Ascending aorta (tissue), 2 donors: ENCODE results near the gene HGF. TPM values are rescaled to one million over a fixed set of nuclear protein-coding genes. Genes with fewer than 3 reads are reported as not detected.

Experiments
- DNase-seq, 2 donors: peaks; one replicate each; pipeline ENCODE4 v3.0.0-alpha.2; 2019; ENCODE audit warnings: low spot score in 2 of 2
- H3K27ac ChIP-seq, 2 donors: fragments of 200-600 bp; sonication (generic); one replicate each; pipeline ENCODE4 v1.5.1; 2016 to 2017; ENCODE audit warnings: mild to moderate bottlenecking in 1 of 2
- H3K27me3 ChIP-seq: fragments of 200-600 bp; sonication (generic); one replicate; pipeline ENCODE4 v1.5.1; 2017
- H3K36me3 ChIP-seq, 2 donors: fragments of 200-600 bp; sonication (generic); one replicate each; pipeline ENCODE4 v1.5.1; 2016
- H3K4me1 ChIP-seq, 2 donors: fragments of 200-600 bp; sonication (generic); one replicate each; pipeline ENCODE4 v1.5.1; 2016 to 2017; ENCODE audit warnings: mild to moderate bottlenecking in 1 of 2
- H3K4me3 ChIP-seq, 2 donors: fragments of 200-600 bp; sonication (generic); one replicate each; pipeline ENCODE4 v1.5.1; 2016 to 2017; ENCODE audit warnings: mild to moderate bottlenecking in 1 of 2
- H3K9me3 ChIP-seq, 2 donors: fragments of 200-600 bp; sonication (generic); one replicate each; pipeline ENCODE4 v1.5.1; 2016
- intact Hi-C: fragments of 100-400 bp; cut with DNase I; formaldehyde crosslinking; loops from one replicate; pipeline ENCODE4 v1.15.1; 2023
- total RNA-seq: library from RNA; depleted of rRNA; stranded (reverse); fragments of >200 nt; gene quantifications from one replicate; pipeline ENCODE4 v1.1.0, GENCODE V29; 2016
- TF ChIP-seq, protein P1 (sequence below), 3 experiments: fragments of 200-600 bp in 2 of 3; fragments of 450-650 bp in 1 of 3; sonication (generic) in 2 of 3; IDR thresholded peaks; one replicate each; pipeline ENCODE4 v1.5.1; 2016 to 2019; ENCODE audit warnings: antibody characterized with exemption in 3 of 3, mild to moderate bottlenecking in 1 of 3, moderate library complexity in 1 of 3

The HGF gene
- total RNA-seq, 1 donor from 2014 or later, result 11.7 TPM

DNA sequence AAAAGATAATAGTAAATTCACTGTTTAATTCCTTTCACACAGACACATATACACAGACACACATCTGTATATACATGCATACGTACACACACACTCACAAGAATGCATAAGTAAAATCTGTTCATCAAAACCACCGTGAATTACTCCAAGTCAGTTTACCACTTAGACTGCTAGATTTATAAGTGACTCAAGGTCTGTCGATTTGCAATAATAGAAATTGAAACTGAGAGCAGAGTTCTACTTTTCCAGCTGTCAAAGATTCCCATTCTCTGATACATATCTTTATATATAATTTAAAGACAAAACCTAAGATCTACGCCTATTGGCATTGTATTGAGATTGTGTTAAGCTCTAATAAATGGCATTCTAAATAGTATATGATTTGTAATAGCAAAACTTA is 9.9 kb upstream of the HGF start:
- Histone ChIP-seq H3K4me1 (no peaks in the 10 kb centered on the region), H3K9me3 (no peaks in the 10 kb centered on the region), H3K27ac (no peak overlapping the region), H3K27me3 (no peaks in the 10 kb centered on the region), H3K36me3 (no peaks in the 10 kb centered on the region), H3K4me3 (no peak overlapping the region)
- DNase-seq, result no peak
- TF ChIP-seq, protein P1, sequence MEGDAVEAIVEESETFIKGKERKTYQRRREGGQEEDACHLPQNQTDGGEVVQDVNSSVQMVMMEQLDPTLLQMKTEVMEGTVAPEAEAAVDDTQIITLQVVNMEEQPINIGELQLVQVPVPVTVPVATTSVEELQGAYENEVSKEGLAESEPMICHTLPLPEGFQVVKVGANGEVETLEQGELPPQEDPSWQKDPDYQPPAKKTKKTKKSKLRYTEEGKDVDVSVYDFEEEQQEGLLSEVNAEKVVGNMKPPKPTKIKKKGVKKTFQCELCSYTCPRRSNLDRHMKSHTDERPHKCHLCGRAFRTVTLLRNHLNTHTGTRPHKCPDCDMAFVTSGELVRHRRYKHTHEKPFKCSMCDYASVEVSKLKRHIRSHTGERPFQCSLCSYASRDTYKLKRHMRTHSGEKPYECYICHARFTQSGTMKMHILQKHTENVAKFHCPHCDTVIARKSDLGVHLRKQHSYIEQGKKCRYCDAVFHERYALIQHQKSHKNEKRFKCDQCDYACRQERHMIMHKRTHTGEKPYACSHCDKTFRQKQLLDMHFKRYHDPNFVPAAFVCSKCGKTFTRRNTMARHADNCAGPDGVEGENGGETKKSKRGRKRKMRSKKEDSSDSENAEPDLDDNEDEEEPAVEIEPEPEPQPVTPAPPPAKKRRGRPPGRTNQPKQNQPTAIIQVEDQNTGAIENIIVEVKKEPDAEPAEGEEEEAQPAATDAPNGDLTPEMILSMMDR (IDR thresholded peaks at IDR 0.05), result no peak
- intact Hi-C loops, result no loop called here

DNA sequence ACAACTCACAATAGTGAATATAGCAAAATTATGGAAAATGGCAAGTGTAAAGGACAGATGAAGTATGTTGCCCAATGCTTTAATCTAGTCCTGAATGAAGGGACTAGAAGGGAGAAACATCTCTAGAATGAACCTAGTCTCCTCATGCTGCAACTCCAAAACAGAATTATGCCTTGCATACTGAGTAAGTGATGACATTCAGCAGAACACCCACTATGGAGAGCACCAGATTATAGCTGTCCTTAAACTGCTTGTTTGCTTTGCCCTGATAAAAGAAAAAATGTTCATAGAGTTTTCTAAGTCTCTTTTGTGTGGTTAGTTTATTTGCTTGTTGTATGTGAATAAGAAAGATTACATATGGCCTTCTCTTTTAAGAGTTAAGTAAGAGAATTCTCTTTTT is 7.8 kb upstream of the HGF start:
- intact Hi-C loops, result no loop called here
- H3K36me3 ChIP-seq, result no peaks in the 10 kb centered on the region
- H3K9me3 ChIP-seq, result no peaks in the 10 kb centered on the region
- TF ChIP-seq, protein P1 (IDR thresholded peaks at IDR 0.05), result no peak
- H3K27ac ChIP-seq, result no peak overlapping the region
- no peaks in the 10 kb centered on the region for H3K4me1 ChIP-seq
- H3K27me3 ChIP-seq, result no peaks in the 10 kb centered on the region
- no peak for DNase-seq
- H3K4me3 ChIP-seq, result no peak overlapping the region

DNA sequence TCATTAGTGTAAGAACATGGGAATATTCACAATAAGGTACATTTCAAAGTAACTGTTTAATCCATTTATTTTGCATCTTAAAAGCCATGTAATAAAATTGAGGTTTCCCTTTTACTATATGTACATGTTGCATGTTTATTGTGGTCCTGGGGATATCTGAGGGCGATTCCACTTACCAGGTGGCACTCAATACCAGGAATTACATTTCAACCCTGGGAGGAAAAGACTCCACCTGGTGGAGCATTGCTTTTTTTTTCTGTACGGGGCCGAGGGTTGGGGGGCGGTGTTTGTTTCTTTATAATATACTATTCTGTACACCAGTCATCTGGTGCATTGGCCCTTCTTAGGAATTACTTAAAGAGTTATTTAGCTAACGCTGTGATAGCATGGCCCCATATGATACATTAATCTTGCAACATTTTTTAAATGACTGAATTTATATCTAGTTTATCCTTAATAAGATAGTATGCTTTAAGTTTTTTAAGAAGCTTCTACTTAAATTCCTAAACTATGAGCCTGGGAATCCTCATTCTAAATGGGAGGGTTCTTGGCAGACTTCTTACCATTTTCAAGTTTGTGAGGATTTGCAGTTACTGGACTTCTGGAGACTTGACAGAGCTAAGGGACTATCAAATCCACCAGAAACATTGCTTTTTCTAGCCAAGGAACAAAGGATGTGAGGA is 7.2 kb upstream of the HGF start:
- H3K36me3 ChIP-seq, result no peaks in the 10 kb centered on the region
- no peaks in the 10 kb centered on the region for H3K9me3 ChIP-seq
- intact Hi-C loops, result no loop called here
- DNase-seq, result no peak
- no peaks in the 10 kb centered on the region for H3K4me1 ChIP-seq
- no peak overlapping the region for H3K4me3 ChIP-seq
- H3K27ac ChIP-seq, result no peak overlapping the region
- TF ChIP-seq, protein P1 (IDR thresholded peaks at IDR 0.05), result no peak
- no peaks in the 10 kb centered on the region for H3K27me3 ChIP-seq

DNA sequence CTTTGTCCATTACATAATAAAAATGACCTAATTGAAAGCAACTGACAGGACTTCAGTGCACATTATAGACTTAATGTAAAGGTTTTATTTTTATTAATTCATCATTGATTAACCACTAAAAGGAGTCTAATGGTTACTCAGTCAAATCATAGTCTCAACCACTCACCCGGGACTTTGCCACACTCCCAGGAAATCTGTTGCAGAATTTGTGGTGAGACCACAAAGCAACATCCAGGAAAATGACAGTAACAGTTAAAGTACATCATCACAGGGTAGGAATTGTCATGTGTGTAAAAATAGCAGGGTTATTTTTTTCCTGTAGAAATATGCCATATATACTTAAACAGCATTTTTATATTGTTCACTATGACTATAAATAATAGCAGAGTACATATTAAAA is 6.3 kb upstream of the HGF start:
- intact Hi-C loops, result no loop called here
- no peaks in the 10 kb centered on the region for H3K9me3 ChIP-seq
- peaks cover 0 to 2% of the 10 kb centered on the region in 2 donors for H3K4me1 ChIP-seq
- no peak overlapping the region for H3K27ac ChIP-seq
- H3K4me3 ChIP-seq, result no peak overlapping the region
- TF ChIP-seq, protein P1 (IDR thresholded peaks at IDR 0.05), result no peak
- no peaks in the 10 kb centered on the region for H3K36me3 ChIP-seq
- no peak for DNase-seq
- no peaks in the 10 kb centered on the region for H3K27me3 ChIP-seq

DNA sequence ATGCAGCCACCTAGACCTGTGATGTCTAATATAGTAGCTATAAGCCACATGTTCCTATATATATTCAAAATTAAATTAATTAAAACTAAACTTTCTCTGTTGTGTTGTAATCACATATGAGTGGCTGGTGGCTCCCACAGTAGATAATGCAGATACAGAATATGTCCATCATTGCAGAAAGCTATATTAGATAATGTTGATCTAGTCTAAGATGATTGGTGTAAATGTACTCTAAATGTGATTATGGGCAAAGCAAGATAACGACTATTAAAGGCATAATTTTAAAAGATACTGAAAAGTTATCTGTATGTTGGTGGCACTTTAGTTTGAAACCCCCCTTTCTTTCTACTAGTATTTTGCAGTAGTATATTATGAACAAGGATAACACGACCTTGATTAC is 5.7 kb upstream of the HGF start:
- no peak for DNase-seq
- Histone ChIP-seq H3K9me3 (no peaks in the 10 kb centered on the region), H3K27me3 (no peaks in the 10 kb centered on the region), H3K4me1 (peaks cover 0 to 7% of the 10 kb centered on the region in 2 donors), H3K27ac (no peak overlapping the region), H3K4me3 (no peak overlapping the region), H3K36me3 (no peaks in the 10 kb centered on the region)
- intact Hi-C loops, result no loop called here
- TF ChIP-seq, protein P1 (IDR thresholded peaks at IDR 0.05), result no peak

DNA sequence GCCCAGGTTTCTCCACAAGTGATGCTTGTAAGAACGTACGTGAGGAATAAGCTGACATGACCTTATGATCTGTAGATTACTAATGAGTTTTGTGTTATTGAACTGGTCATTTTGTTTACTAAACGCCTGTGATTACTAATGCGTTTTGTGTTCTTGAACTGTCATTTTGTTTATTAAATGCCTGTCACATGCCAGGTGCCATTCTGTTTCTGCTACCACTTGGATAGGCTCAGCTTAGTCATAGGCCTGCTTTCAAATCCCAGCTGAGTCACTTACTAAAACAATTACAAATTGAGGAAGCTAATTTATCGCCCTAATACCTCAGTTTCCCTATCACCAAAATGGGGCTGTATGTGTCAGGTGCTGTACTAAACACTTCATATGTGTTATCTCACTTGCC is 4.7 kb upstream of the HGF start:
- Histone ChIP-seq H3K9me3 (no peaks in the 10 kb centered on the region), H3K4me1 (peaks cover 0 to 7% of the 10 kb centered on the region in 2 donors), H3K27ac (no peak overlapping the region), H3K27me3 (no peaks in the 10 kb centered on the region), H3K4me3 (no peak overlapping the region), H3K36me3 (no peaks in the 10 kb centered on the region)
- no peak for DNase-seq
- TF ChIP-seq, protein P1 (IDR thresholded peaks at IDR 0.05), result no peak
- intact Hi-C loops, result no loop called here
